Measurements from ENCODE around the gene ADO. TPM values are rescaled to one million over a fixed set of nuclear protein-coding genes. Genes with fewer than 3 reads are reported as not detected.

Gene ADO
- total and polyA plus RNA-seq, 2 of the 4 experiments (the other 2 are of a cell fraction): 8.0 to 8.1 TPM

DNA sequence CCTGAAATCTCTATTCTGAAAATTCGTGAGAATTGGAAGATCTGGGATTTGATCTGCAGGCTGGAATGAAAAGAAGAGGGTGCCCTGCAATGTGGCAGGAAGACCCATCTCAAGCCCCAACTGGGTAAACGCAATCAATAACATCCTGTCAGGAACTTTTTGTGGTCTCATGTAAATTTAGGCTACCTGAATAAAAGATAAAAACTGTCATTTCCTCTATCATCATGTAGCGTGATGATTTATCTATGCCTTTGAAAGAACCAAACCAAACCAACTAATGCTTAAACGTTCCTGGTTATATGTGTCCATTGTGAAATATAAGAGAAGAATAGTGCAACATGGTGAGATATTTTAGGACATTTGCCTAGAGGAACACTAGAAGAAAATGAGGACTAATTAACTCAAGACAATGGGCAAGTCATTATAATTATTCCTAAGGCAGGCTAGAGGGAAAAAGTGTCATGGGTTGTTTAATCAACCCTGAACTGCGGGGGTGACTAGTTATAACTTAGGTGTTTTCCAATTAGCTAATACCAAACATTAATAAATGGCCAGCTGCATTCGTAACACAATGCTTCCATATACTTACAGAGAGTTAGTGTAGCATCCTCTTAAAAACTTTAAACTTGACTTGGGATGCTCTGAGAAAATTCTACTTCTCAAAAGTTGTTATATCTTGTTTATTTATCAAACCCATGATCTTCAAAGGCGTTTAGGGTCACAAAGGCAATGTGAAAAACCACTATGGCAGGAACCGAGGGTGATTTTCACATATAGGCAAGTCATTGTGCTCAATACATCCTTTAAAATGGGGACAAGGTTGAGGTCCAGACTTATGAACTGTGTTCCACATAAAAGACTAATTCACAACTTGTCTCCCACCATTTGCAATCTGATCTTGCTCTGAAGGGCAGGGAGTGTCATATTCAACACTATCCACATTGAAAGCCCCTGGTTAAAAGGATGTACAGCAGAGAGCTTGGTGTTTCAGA, 48.6 kb upstream of the ADO start:
- TF ChIP-seq NFE2L2 (IDR thresholded peaks at IDR 0.05; ENCODE audit: low read depth, low read length) (no peak), RFX5 (IDR thresholded peaks at IDR 0.05; ENCODE audit: low read depth, low read length) (no peak), CTCF (conservative IDR thresholded peaks at IDR 0.05; ENCODE audit: low read depth, low read length) (no peak), USF2 (IDR thresholded peaks at IDR 0.05; ENCODE audit: low read depth, low read length) (no peak), FOS (IDR thresholded peaks at IDR 0.05; ENCODE audit: low read depth, low read length) (no peak), MAZ (IDR thresholded peaks at IDR 0.05; ENCODE audit: borderline replicate concordance, low read depth, low read length) (no peak), POLR2A (IDR thresholded peaks at IDR 0.05; ENCODE audit: low read depth, low read length) (no peak), RCOR1 (IDR thresholded peaks at IDR 0.05; ENCODE audit: insufficient replicate concordance, low read length) (no peak), ELK1 (IDR thresholded peaks at IDR 0.05; ENCODE audit: borderline replicate concordance, low read depth, low read length) (no peak), SMC3 (IDR thresholded peaks at IDR 0.05; ENCODE audit: low read depth, low read length) (no peak), RAD21 (IDR thresholded peaks at IDR 0.05; ENCODE audit: low read length) (no peak), CEBPB (IDR thresholded peaks at IDR 0.05; ENCODE audit: low read depth, low read length) (no peak), CHD1 (IDR thresholded peaks at IDR 0.05; ENCODE audit: low read depth, low read length) (no peak)
- no peak overlapping the region for H3K4me3 ChIP-seq (ENCODE audit: insufficient read depth, low read depth, low read length)

More for the DNA sequence above, 48.6 kb upstream of the ADO start:
- Histone ChIP-seq H3K4me1 (ENCODE audit: control insufficient read depth, insufficient read depth, low read length) (no peaks in the 10 kb centered on the region), H3K79me1 (ENCODE audit: low read depth in 1 of 2, low read length in 2 of 2) (no peaks in the 10 kb centered on the region), H4K5ac (ENCODE audit: low read depth, low read length) (no peak overlapping the region), H3K9me1 (ENCODE audit: insufficient read depth, low read length) (no peaks in the 10 kb centered on the region; the same call in 1 of the 2 replicates), H2AK5ac (ENCODE audit: low read depth, low read length) (no peak overlapping the region), H3K14ac (replicated peaks; ENCODE audit: low read depth, low read length) (no peak overlapping the region), H2AFZ (replicated peaks; ENCODE audit: low read length, poor library complexity) (no peak overlapping the region), H4K91ac (ENCODE audit: insufficient read depth, low read depth, low read length) (no peak overlapping the region), H2BK120ac (ENCODE audit: low read depth, low read length) (no peak overlapping the region), H3K9ac (ENCODE audit: low read depth, low read length) (no peak overlapping the region), H3K27ac (ENCODE audit: insufficient read depth, low read length) (no peak overlapping the region), H2BK5ac (ENCODE audit: low read depth, low read length, poor library complexity, severe bottlenecking) (no peak overlapping the region), H3K18ac (ENCODE audit: low read depth, low read length) (no peak overlapping the region), H2AK9ac (replicated peaks; ENCODE audit: low read depth, low read length, poor library complexity) (no peak overlapping the region), H3K4me2 (ENCODE audit: low read depth, low read length) (no peak overlapping the region), H2BK20ac (ENCODE audit: low read depth, low read length) (no peak overlapping the region), H2BK15ac (ENCODE audit: low read depth, low read length) (no peak overlapping the region), H3K56ac (ENCODE audit: extremely low read depth, insufficient read depth, low read length) (no peak overlapping the region), H3K23ac (ENCODE audit: low read depth, low read length) (no peak overlapping the region), H3K36me3 (ENCODE audit: control insufficient read depth, insufficient read depth, low read length) (no peaks in the 10 kb centered on the region), H4K8ac (ENCODE audit: low read depth in 2 of 2, low read length in 2 of 2) (no peak overlapping the region), H3K9me3 (ENCODE audit: control insufficient read depth, insufficient read depth, low read length) (no peaks in the 10 kb centered on the region), H4K20me1 (ENCODE audit: insufficient read depth, low read length) (no peaks in the 10 kb centered on the region), H3K4ac (ENCODE audit: low read depth, low read length) (no peak overlapping the region), H3K27me3 (ENCODE audit: control insufficient read depth, insufficient read depth, low read length) (peaks cover 7% of the 10 kb centered on the region; the same call in 1 of the 2 replicates)
- no peak for DNase-seq
- no peak for ATAC-seq (ENCODE audit: low read depth)
- CTCF ChIA-PET: no interaction called here
- POLR2A ChIA-PET (ENCODE audit: unreplicated experiment): no interaction called here
- dilution Hi-C loops (cut with HindIII; ENCODE audit: low sequenced_read_pairs, unreplicated experiment): no loop called here
- intact Hi-C loops (cut with micrococcal nuclease): no loop called here
- in situ Hi-C loops (cut with MboI; ENCODE audit: low sequenced_read_pairs): no loop called here
- no CpG with 5 or more reads among the region's 8 CpGs for WGBS, 2 experiments (ENCODE audit: extremely low coverage in 2 of 2, insufficient read length in 1 of 2)
- BruUV-seq (replicated peaks): no TSS peak

All from IMR-90 (cell line).